PFSK-1 (cell line): Measurements from ENCODE around the gene NADSYN1.

ENCODE experiments used
- FOXP2 ChIP-seq: optimal IDR thresholded peaks from 2 replicates; pipeline ENCODE3; 2011; ENCODE audit warnings: borderline replicate concordance, control low read depth, inconsistent platforms; ENCODE audit not compliant: insufficient read depth; ENCODE audit errors: extremely low read length, extremely low read depth
- POLR2AphosphoS5 ChIP-seq: IDR thresholded peaks from 2 replicates; pipeline ENCODE4 v1.6.1; 2012; ENCODE audit warnings: low read depth, mild to moderate bottlenecking, control low read depth, low read length, moderate library complexity
- SIN3A ChIP-seq: IDR thresholded peaks from 2 replicates; pipeline ENCODE4 v1.6.1; 2012; ENCODE audit warnings: mild to moderate bottlenecking, low read length, moderate library complexity, borderline replicate concordance; ENCODE audit not compliant: insufficient read depth
- TAF1 ChIP-seq: IDR thresholded peaks from 2 replicates; pipeline ENCODE4 v1.6.1; 2012; ENCODE audit warnings: low read length, control low read depth, borderline replicate concordance; ENCODE audit not compliant: insufficient read depth
- TF ChIP-seq, protein P1 (sequence below), 2 experiments: IDR thresholded peaks; 2 replicates each; pipeline versions ENCODE4 v1.6.1 to v1.8.0; 2011 to 2012; ENCODE audit warnings: low read depth in 2 of 2, low read length in 2 of 2, control low read depth in 1 of 2, inconsistent platforms in 1 of 2, mild to moderate bottlenecking in 1 of 2, moderate library complexity in 1 of 2; ENCODE audit not compliant: insufficient read depth in 1 of 2

Gene NADSYN1

GRCh38 chr11:71472941-71473792 lies 20.2 kb downstream of the NADSYN1 start:
- TF ChIP-seq SIN3A, result no peak
- no peak for TF ChIP-seq POLR2AphosphoS5
- TF ChIP-seq FOXP2, result no peak
- no peak for TF ChIP-seq TAF1

DNA sequence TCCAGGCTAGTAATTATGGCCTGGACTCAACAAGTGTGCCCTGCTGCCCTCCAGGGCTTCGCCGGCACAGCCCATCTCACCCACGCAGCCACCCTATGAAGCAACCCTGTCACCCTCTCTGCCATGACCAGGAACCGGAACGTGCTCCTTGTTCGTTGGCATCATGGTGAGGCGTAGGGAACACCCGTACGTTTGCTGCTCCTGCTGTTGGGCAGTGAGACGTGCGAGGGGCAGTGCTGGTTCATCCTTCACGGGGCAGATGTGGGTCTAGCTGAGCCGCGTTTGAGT lies 20.7 kb downstream of the NADSYN1 start:
- TF ChIP-seq POLR2AphosphoS5, result no peak
- TF ChIP-seq, protein P1, sequence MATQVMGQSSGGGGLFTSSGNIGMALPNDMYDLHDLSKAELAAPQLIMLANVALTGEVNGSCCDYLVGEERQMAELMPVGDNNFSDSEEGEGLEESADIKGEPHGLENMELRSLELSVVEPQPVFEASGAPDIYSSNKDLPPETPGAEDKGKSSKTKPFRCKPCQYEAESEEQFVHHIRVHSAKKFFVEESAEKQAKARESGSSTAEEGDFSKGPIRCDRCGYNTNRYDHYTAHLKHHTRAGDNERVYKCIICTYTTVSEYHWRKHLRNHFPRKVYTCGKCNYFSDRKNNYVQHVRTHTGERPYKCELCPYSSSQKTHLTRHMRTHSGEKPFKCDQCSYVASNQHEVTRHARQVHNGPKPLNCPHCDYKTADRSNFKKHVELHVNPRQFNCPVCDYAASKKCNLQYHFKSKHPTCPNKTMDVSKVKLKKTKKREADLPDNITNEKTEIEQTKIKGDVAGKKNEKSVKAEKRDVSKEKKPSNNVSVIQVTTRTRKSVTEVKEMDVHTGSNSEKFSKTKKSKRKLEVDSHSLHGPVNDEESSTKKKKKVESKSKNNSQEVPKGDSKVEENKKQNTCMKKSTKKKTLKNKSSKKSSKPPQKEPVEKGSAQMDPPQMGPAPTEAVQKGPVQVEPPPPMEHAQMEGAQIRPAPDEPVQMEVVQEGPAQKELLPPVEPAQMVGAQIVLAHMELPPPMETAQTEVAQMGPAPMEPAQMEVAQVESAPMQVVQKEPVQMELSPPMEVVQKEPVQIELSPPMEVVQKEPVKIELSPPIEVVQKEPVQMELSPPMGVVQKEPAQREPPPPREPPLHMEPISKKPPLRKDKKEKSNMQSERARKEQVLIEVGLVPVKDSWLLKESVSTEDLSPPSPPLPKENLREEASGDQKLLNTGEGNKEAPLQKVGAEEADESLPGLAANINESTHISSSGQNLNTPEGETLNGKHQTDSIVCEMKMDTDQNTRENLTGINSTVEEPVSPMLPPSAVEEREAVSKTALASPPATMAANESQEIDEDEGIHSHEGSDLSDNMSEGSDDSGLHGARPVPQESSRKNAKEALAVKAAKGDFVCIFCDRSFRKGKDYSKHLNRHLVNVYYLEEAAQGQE (IDR thresholded peaks at IDR 0.05; ENCODE audit: insufficient read depth in 1 of 2, low read depth in 2 of 2, low read length in 2 of 2), result no peak
- no peak for TF ChIP-seq TAF1
- TF ChIP-seq FOXP2, result no peak
- no peak for TF ChIP-seq SIN3A

DNA sequence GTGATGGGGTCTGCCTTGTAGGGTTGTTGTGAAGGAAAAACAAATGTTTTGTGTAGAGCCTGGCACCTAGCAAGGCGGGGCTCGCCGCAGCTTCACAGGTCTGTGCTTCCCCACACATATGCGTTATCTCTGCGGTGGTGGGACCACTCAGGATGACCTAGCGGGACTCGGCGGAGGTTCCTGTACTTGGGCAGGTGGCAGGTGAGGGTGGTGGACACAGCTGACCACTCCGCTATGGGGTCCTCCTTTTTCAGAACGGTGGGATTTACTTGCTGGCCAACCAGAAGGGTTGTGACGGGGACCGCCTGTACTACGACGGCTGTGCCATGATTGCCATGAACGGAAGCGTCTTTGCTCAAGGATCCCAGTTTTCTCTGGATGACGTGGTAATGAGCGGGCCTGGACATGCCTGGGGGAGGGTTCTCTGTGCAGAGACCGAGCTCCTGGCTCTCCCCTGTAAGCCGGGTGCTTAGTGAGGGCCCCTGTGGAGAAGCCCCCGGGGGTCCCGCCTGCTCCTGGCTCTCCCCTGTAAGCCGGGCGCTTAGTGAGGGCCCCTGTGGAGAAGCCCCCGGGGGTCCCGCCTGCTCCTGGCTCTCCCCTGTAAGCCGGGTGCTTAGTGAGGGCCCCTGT lies 21.3 kb downstream of the NADSYN1 start:
- TF ChIP-seq TAF1 (no peak), POLR2AphosphoS5 (no peak), SIN3A (no peak), FOXP2 (no peak)
- TF ChIP-seq, protein P1 (IDR thresholded peaks at IDR 0.05; ENCODE audit: insufficient read depth in 1 of 2, low read depth in 2 of 2, low read length in 2 of 2), result no peak

GRCh38 chr11:71474771-71475483 lies 21.9 kb downstream of the NADSYN1 start:
- TF ChIP-seq POLR2AphosphoS5 (no peak), SIN3A (no peak)
- TF ChIP-seq, protein P1 (IDR thresholded peaks at IDR 0.05; ENCODE audit: insufficient read depth in 1 of 2, low read depth in 2 of 2, low read length in 2 of 2), result no peak

GRCh38 chr11:71476031-71476430 lies 23.0 kb downstream of the NADSYN1 start:
- TF ChIP-seq, protein P1 (IDR thresholded peaks at IDR 0.05; ENCODE audit: insufficient read depth in 1 of 2, low read depth in 2 of 2, low read length in 2 of 2), result no peak
- TF ChIP-seq POLR2AphosphoS5 (no peak), SIN3A (no peak), FOXP2 (no peak), TAF1 (no peak)
